Subcutaneous abdominal adipose tissue (tissue), 5 donors: ENCODE data around the gene LRIG1.

Experiments used
- H3K27ac ChIP-seq: one replicate; pipeline ENCODE4 v1.7.0; 2013; ENCODE audit warnings: low read depth, mild to moderate bottlenecking, inconsistent platforms, low read length, moderate library complexity
- H3K27me3 ChIP-seq, 5 donors: one replicate each; pipeline ENCODE4 v1.7.0; 2013; ENCODE audit warnings: low read length in 5 of 5, inconsistent platforms in 1 of 5; ENCODE audit not compliant: control insufficient read depth in 5 of 5, insufficient read depth in 4 of 5
- H3K36me3 ChIP-seq, 5 donors: one replicate each; pipeline ENCODE4 v1.7.0; 2013; ENCODE audit warnings: low read length in 5 of 5; ENCODE audit not compliant: control insufficient read depth in 5 of 5, insufficient read depth in 5 of 5
- H3K4me1 ChIP-seq, 5 donors: one replicate each; pipeline ENCODE4 v1.7.0; 2013; ENCODE audit warnings: low read length in 5 of 5, mild to moderate bottlenecking in 3 of 5, moderate library complexity in 1 of 5; ENCODE audit not compliant: control insufficient read depth in 5 of 5, insufficient read depth in 5 of 5
- H3K4me3 ChIP-seq, 5 donors: one replicate each; pipeline ENCODE4 v1.7.0; 2013; ENCODE audit warnings: low read length in 5 of 5, low read depth in 1 of 5
- H3K9ac ChIP-seq, 5 donors: one replicate each; pipeline ENCODE4 v1.7.0; 2013; ENCODE audit warnings: low read length in 5 of 5, mild to moderate bottlenecking in 4 of 5, moderate library complexity in 3 of 5
- H3K9me3 ChIP-seq, 5 donors: one replicate each; pipeline ENCODE4 v1.7.0; 2013; ENCODE audit warnings: low read length in 5 of 5; ENCODE audit not compliant: control insufficient read depth in 5 of 5
- donor health status: healthy.
- donor health status: healthy.
- donor health status: healthy.
- donor health status: healthy.
- donor health status: healthy.

The LRIG1 gene

GRCh38 chr3:66377800-66378199 lies 123.0 kb downstream of the LRIG1 start:
- H3K27me3 ChIP-seq: no peaks in the 10 kb centered on the region
- no peak overlapping the region for H3K9ac ChIP-seq
- H3K36me3 ChIP-seq: peaks cover 26 to 80% (median 63%) of the 10 kb centered on the region in 5 donors
- no peaks in the 10 kb centered on the region for H3K9me3 ChIP-seq
- peaks cover 0 to 12% (median 6%) of the 10 kb centered on the region in 5 donors for H3K4me1 ChIP-seq
- H3K4me3 ChIP-seq: no peak overlapping the region
- H3K27ac ChIP-seq: peak overlapping the region; percentile 59

GRCh38 chr3:66376568-66376967 lies 124.3 kb downstream of the LRIG1 start:
- Histone ChIP-seq H3K36me3 (peaks cover 26 to 68% (median 51%) of the 10 kb centered on the region in 5 donors), H3K9ac (no peak overlapping the region), H3K27ac (peak overlapping the region; percentile 59)

DNA sequence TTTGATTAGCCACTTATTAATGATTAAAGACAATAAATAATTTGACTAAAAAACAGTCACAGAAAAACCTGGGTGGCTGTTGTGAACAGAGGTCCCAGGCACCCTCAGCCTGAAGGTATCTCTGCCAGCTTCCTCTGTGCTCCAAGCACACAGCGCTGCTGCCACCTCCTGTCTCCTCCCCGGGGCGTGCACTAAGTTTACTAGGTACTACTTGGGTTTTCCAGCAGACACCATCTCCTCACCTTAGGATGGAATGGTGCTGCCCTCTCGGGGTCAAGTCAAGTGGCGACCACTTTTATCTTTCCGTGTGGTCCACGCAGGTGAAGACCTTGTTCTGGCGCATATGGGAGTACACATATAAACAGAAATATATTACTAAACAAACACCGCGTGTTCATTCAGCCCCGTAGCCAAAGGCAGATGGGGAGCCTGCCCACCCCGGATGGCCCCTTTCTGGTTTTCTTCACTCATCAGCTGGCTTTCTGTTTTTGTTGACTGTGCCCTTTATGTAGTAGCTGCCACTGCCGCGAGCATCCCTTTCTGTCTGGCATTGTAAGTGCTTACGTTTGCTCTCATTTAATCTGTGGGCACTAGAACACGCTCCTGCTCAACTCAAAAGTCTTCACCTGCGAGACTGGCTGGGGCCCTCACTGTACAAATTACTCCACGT lies 128.0 kb downstream of the LRIG1 start:
- Histone ChIP-seq H3K27me3 (no peaks in the 10 kb centered on the region), H3K4me3 (no peak overlapping the region), H3K9me3 (no peaks in the 10 kb centered on the region), H3K27ac (no peak overlapping the region), H3K4me1 (peaks cover 0 to 12% (median 6%) of the 10 kb centered on the region in 5 donors), H3K36me3 (peaks cover 7 to 48% (median 19%) of the 10 kb centered on the region in 5 donors), H3K9ac (no peak overlapping the region)

More at GRCh38 chr3:66376568-66376967, 124.3 kb downstream of the LRIG1 start:
- Histone ChIP-seq H3K9me3 (no peaks in the 10 kb centered on the region), H3K27me3 (no peaks in the 10 kb centered on the region), H3K4me1 (peaks cover 0 to 12% (median 6%) of the 10 kb centered on the region in 5 donors), H3K4me3 (no peak overlapping the region)

GRCh38 chr3:66371432-66371831 lies 129.4 kb downstream of the LRIG1 start:
- Histone ChIP-seq H3K27me3 (no peaks in the 10 kb centered on the region), H3K4me3 (no peak overlapping the region), H3K4me1 (peaks cover 0 to 3% (median 0%) of the 10 kb centered on the region in 5 donors), H3K36me3 (peaks cover 4 to 39% (median 10%) of the 10 kb centered on the region in 5 donors), H3K9me3 (no peaks in the 10 kb centered on the region), H3K27ac (no peak overlapping the region), H3K9ac (no peak overlapping the region)

GRCh38 chr3:66370179-66370578 lies 130.6 kb downstream of the LRIG1 start:
- Histone ChIP-seq H3K36me3 (peaks cover 0 to 34% (median 10%) of the 10 kb centered on the region in 5 donors), H3K27me3 (no peaks in the 10 kb centered on the region), H3K4me3 (no peak overlapping the region), H3K9ac (no peak overlapping the region), H3K4me1 (peaks cover 0 to 7% (median 2%) of the 10 kb centered on the region in 5 donors), H3K9me3 (no peaks in the 10 kb centered on the region), H3K27ac (no peak overlapping the region)

GRCh38 chr3:66367979-66368378 lies 132.8 kb downstream of the LRIG1 start:
- H3K9me3 ChIP-seq: no peaks in the 10 kb centered on the region
- H3K27ac ChIP-seq: no peak overlapping the region
- peaks cover 0 to 18% (median 8%) of the 10 kb centered on the region in 5 donors for H3K4me1 ChIP-seq
- H3K9ac ChIP-seq: no peak overlapping the region
- H3K4me3 ChIP-seq: no peak overlapping the region
- H3K36me3 ChIP-seq: peaks cover 0 to 24% (median 0%) of the 10 kb centered on the region in 5 donors
- H3K27me3 ChIP-seq: no peaks in the 10 kb centered on the region

- no peak overlapping the region for H3K9ac ChIP-seq
- H3K4me3 ChIP-seq: no peak overlapping the region
- no peak overlapping the region for H3K27ac ChIP-seq
- H3K9me3 ChIP-seq: no peaks in the 10 kb centered on the region
- peaks cover 0 to 19% (median 0%) of the 10 kb centered on the region in 5 donors for H3K36me3 ChIP-seq
- H3K4me1 ChIP-seq: peaks cover 0 to 18% (median 8%) of the 10 kb centered on the region in 5 donors
- no peaks in the 10 kb centered on the region for H3K27me3 ChIP-seq
Observed at GRCh38 chr3:66366747-66367146, 134.1 kb downstream of the LRIG1 start.

DNA sequence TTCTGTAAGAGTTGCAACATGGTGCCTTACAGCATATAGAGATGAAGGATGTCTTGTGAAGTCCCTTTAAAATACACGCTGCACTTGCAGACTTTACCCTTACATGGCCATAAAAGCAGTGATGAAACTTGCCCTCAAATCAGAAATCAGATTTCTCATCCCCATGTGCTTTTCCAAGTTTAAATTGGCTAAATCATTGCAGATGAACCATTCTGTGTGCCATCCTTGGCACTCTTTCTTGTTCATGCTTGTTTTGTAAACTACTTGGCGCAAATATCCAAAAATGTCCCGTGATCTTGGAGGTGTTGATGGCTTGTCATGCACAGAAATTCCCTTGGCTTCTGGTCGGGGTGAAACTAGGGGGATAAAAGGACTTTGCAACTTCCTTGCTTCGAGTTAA lies 135.7 kb downstream of the LRIG1 start:
- H3K4me1 ChIP-seq: peaks cover 0 to 18% (median 8%) of the 10 kb centered on the region in 5 donors

GRCh38 chr3:66363148-66363547 lies 137.7 kb downstream of the LRIG1 start:
- Histone ChIP-seq H3K36me3 (no peaks in the 10 kb centered on the region), H3K9me3 (no peaks in the 10 kb centered on the region), H3K27ac (no peak overlapping the region), H3K27me3 (no peaks in the 10 kb centered on the region), H3K9ac (no peak overlapping the region), H3K4me1 (peaks cover 0 to 18% (median 8%) of the 10 kb centered on the region in 5 donors), H3K4me3 (no peak overlapping the region)

More for the DNA sequence above, 135.7 kb downstream of the LRIG1 start:
- Histone ChIP-seq H3K27me3 (no peaks in the 10 kb centered on the region), H3K9ac (no peak overlapping the region), H3K36me3 (peaks cover 0 to 5% (median 0%) of the 10 kb centered on the region in 5 donors), H3K4me3 (no peak overlapping the region), H3K27ac (peak overlapping the region; percentile 49), H3K9me3 (no peaks in the 10 kb centered on the region)

GRCh38 chr3:66362541-66362941 lies 138.3 kb downstream of the LRIG1 start:
- Histone ChIP-seq H3K36me3 (no peaks in the 10 kb centered on the region), H3K27me3 (no peaks in the 10 kb centered on the region), H3K4me1 (peaks cover 0 to 18% (median 8%) of the 10 kb centered on the region in 5 donors), H3K9ac (no peak overlapping the region), H3K9me3 (no peaks in the 10 kb centered on the region), H3K4me3 (no peak overlapping the region), H3K27ac (no peak overlapping the region)
